T-cell (primary cell): Measurements from ENCODE around the gene RRP8. TPM values are rescaled to one million over a fixed set of nuclear protein-coding genes. Genes with fewer than 3 reads are reported as not detected.

Source experiments
- ATAC-seq, 4 experiments: fragments of 200-7000 bp in 3 of 4; fragments of 150-1000 bp in 1 of 4; cut with Tn5 transposase; replicated peaks in 1 of 4; 1 replicate in 3 of 4; 2 replicates in 1 of 4; pipeline ENCODE4 v1.10.0; 2021; ENCODE audit warnings: moderate library complexity in 3 of 4, mild to moderate bottlenecking in 2 of 4, moderate number of reproducible peaks in 1 of 4
- CTCF ChIA-PET, 2 donors: fragments of 300-600 bp; sonication (Branson Sonifier 250); formaldehyde crosslinking; loops; one replicate each; lab custom pipeline; 2022; ENCODE audit warnings: antibody characterized with exemption in 2 of 2; lab: Charles Lee
- POLR2A ChIA-PET, 2 donors: fragments of 300-600 bp; sonication (Branson Sonifier 250); formaldehyde crosslinking; loops; one replicate each; lab custom pipeline; 2022; ENCODE audit warnings: antibody characterized with exemption in 2 of 2; lab: Charles Lee
- DNase-seq, 35 experiments: peaks; one replicate each; pipeline versions ENCODE4 v3.0.0 to v3.0.0-alpha.2; 2013 to 2023
- H3K27ac ChIP-seq: one replicate; pipeline ENCODE4 v1.5.1; 2013; ENCODE audit warnings: low read length
- H3K27me3 ChIP-seq, 2 experiments: replicated peaks in 1 of 2; 1 replicate in 1 of 2; 2 replicates in 1 of 2; pipeline versions ENCODE4 v1.6.1 to v1.7.0; 2013; ENCODE audit warnings: low read length in 1 of 2, mixed read lengths in 1 of 2; ENCODE audit not compliant: control insufficient read depth in 2 of 2, insufficient read depth in 2 of 2; ENCODE audit errors: extremely low read depth in 1 of 2
- H3K36me3 ChIP-seq, 2 donors: 1 replicate in 1 of 2; 2 replicates in 1 of 2; pipeline versions ENCODE4 v1.6.1 to v1.7.0; 2013; ENCODE audit warnings: low read length in 1 of 2; ENCODE audit not compliant: control insufficient read depth in 2 of 2, insufficient read depth in 1 of 2; ENCODE audit errors: extremely low read depth in 1 of 2
- H3K4me1 ChIP-seq, 2 experiments: 1 replicate in 1 of 2; 2 replicates in 1 of 2; pipeline versions ENCODE4 v1.6.1 to v1.7.0; 2013; ENCODE audit warnings: low read length in 2 of 2, mixed read lengths in 1 of 2; ENCODE audit not compliant: insufficient read depth in 2 of 2, control insufficient read depth in 1 of 2; ENCODE audit errors: extremely low read depth in 1 of 2
- H3K4me3 ChIP-seq, 2 donors: 1 replicate in 1 of 2; 2 replicates in 1 of 2; pipeline versions ENCODE4 v1.5.1 to v1.7.0; 2013; ENCODE audit warnings: mild to moderate bottlenecking in 2 of 2, low read length in 1 of 2, moderate library complexity in 1 of 2; ENCODE audit not compliant: control insufficient read depth in 1 of 2; ENCODE audit errors: extremely low read depth in 1 of 2
- H3K9me3 ChIP-seq: 2 replicates; pipeline ENCODE4 v1.7.0; 2013
- H3K27ac Mint-ChIP-seq, 2 donors: one replicate each; pipeline ENCODE4 v1.8.0; 2020 to 2021; ENCODE audit warnings: mild to moderate bottlenecking in 2 of 2, mixed read lengths in 2 of 2
- H3K27me3 Mint-ChIP-seq, 2 donors: one replicate each; pipeline ENCODE4 v1.8.0; 2021 to 2022; ENCODE audit warnings: mixed read lengths in 2 of 2
- H3K36me3 Mint-ChIP-seq: one replicate; pipeline ENCODE4 v1.8.0; 2021; ENCODE audit warnings: mixed read lengths
- H3K4me1 Mint-ChIP-seq, 3 donors: one replicate each; pipeline ENCODE4 v1.8.0; 2020 to 2022; ENCODE audit warnings: mixed read lengths in 3 of 3, mild to moderate bottlenecking in 1 of 3
- H3K4me3 Mint-ChIP-seq, 3 donors: one replicate each; pipeline ENCODE4 v1.8.0; 2020 to 2022; ENCODE audit warnings: mild to moderate bottlenecking in 3 of 3, mixed read lengths in 3 of 3, moderate library complexity in 3 of 3
- H3K9me3 Mint-ChIP-seq, 3 donors: one replicate each; pipeline ENCODE4 v1.8.0; 2020 to 2022; ENCODE audit warnings: mixed read lengths in 3 of 3
- WGBS: methylation state at CpG from one replicate; pipeline ENCODE4 v1.1.5; 2013; ENCODE audit warnings: missing lambda C conversion rate; ENCODE audit not compliant: insufficient coverage; 5-methylcytosine and 5-hydroxymethylcytosine counted together
- total RNA-seq, 35 experiments: library from RNA in 6 of 35; stranded (reverse) in 6 of 35; fragments of 120-200 nt in 1 of 35; gene quantifications; one replicate each; pipeline versions ENCODE4 v1.2.1 to v1.2.4 and lab custom pipeline; 2013 to 2026

The RRP8 gene
- total RNA-seq, 5 donors from 2014 or later (not counting 1 experiment from before 2014, with no cell fraction given): 24.5 to 35.5 (median 32.2) TPM

DNA sequence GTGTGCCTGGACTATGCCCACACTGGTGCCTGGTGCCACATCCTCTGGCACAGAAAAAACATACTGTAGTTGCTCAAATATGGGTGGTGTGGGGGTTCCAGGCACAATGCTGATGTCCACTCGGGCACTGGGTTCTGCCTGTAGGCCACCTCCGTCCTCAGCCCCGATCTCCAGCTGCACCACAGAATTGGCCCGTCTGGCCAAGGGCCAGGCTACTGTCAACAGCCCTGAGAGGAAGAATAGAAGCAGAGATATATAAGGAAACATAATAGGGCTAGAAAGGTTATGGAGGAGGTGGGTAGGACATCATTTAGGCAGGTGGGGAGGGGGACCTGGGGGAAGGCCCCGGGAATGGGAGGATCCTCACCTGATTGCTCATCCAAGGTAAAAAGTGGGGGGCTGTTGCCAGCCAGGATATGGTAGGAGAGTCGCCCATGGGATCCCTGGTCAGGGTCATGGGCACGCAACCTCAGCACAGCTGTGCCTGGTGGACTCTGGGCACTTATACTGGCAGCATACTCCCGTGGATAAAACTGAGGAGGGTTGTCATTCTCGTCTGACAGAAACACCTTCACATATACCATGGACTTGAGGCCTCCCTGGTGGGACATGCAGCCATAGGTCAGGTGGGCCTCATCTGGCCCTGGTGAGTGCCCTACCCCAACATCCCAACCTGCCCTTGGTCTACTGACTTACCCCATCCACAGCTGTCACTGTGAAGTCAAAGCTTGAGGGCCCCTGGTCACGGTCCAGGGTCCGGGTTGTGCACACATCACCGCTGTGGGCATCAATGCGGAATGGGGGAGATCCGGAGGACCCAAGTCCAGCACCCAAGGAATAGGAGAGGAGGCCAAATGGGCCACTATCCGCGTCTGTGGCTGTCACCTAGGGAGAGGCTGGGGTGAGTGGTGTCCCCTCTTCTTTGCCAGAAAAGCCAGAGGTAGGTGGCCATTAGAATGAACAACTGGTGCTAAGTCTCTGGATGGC is 30.3 kb upstream of the RRP8 start:
- H3K27me3 Mint-ChIP-seq: no peaks in the 10 kb centered on the region
- no peak for DNase-seq
- H3K4me3 Mint-ChIP-seq: no peak overlapping the region
- no peaks in the 10 kb centered on the region for H3K4me1 ChIP-seq
- peaks cover 6% of the 10 kb centered on the region for H3K36me3 Mint-ChIP-seq
- 93% methylated on average over 13 of the region's 16 CpGs for WGBS
- peaks cover 0 to 3% (median 0%) of the 10 kb centered on the region in 3 donors for H3K4me1 Mint-ChIP-seq
- H3K9me3 Mint-ChIP-seq: no peaks in the 10 kb centered on the region
- ChIA-PET CTCF (no interaction called here), POLR2A (no interaction called here)
- no peak overlapping the region for H3K27ac ChIP-seq
- H3K36me3 ChIP-seq: peaks cover 0 to 5% of the 10 kb centered on the region in 2 donors
- no peak overlapping the region for H3K4me3 ChIP-seq
- H3K9me3 ChIP-seq: no peaks in the 10 kb centered on the region
- H3K27ac Mint-ChIP-seq: peak overlapping the region in 1 of 2 donors; percentile 28
- H3K27me3 ChIP-seq: no peaks in the 10 kb centered on the region
- no peak for ATAC-seq

DNA sequence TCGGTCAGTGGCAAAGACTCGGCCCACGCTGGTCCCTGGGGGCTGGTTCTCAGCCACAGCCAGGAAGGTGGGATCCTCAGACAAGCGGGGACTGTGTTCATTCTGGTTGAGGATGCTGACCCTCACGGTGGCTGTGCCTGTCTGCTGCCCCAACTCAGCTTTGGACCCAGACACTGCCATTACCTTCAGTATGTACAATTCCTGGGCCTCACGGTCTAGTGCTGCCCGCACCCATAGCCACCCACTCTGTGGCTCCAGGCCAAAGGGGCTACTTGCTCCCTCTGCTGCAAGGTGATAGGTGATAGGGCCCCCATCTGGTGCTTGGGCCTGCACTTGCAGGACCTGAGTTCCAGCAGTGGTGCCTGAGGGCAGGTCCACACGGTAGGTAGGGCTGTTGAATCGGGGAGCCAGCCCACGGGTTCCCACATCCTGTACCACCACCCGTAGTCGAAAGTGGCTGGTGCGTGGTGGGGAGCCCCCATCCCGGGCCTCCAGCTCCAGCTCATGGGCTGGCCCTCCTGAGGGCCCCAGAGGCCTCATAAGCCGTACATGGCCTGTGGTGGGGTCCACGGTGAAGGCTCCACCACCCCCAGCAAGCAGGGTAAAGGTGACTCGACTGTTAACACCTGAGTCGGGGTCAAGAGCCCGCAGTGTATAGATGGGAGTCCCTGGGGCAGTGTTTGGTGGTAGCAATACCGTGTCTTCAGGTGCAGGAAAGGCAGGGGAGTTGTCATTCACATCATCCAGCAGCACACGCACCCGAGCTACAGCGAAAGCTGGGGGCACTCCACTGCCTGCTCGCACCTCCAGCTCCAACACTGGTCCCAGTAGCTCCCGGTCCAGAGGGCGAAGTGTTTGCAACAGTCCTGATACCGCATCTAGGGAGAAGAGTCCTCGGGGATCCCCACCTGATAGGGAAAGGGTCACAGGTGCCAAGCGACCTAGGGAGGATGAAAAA is 29.0 kb upstream of the RRP8 start:
- Mint-ChIP-seq H3K36me3 (peaks cover 6% of the 10 kb centered on the region), H3K9me3 (no peaks in the 10 kb centered on the region), H3K27me3 (no peaks in the 10 kb centered on the region), H3K27ac (no peak overlapping the region), H3K4me1 (peaks cover 10 to 13% (median 12%) of the 10 kb centered on the region in 3 donors), H3K4me3 (no peak overlapping the region)
- CTCF ChIA-PET: no interaction called here
- Histone ChIP-seq H3K9me3 (no peaks in the 10 kb centered on the region), H3K36me3 (peaks cover 0 to 5% of the 10 kb centered on the region in 2 donors), H3K27me3 (no peaks in the 10 kb centered on the region), H3K4me3 (no peak overlapping the region), H3K27ac (no peak overlapping the region), H3K4me1 (peaks cover 0 to 3% of the 10 kb centered on the region in 2 experiments)
- DNase-seq (no peak), ATAC-seq (no peak)
- POLR2A ChIA-PET: no interaction called here
- 86% methylated on average over 16 of the region's 29 CpGs for WGBS

DNA sequence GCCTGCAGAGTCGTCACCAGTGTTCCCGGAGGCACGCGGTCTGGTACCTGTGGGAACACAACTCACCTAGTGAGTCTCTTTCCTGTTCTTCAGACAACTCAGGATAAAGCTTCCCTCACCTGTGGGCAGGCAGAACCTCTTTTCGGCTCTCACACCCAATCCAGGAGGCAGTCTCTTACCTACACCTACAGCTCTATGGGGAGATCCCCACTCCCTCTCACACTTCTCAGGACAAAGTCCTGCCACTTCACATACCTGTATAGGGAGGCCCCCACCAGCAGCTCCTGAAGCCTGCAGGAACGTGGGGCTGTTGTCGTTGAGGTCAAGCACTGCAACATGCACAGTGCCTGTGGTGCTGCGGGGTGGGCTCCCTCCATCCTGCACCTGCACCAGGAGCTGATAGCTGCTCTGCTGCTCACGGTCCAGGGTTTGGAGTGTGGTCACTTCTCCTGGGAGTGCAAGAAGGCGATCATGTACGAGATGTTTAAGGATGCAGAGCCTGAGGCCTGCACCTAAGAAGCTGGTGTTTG is 28.0 kb upstream of the RRP8 start:
- DNase-seq (no peak), ATAC-seq (no peak)
- Mint-ChIP-seq H3K9me3 (no peaks in the 10 kb centered on the region), H3K4me1 (peaks cover 18 to 23% (median 18%) of the 10 kb centered on the region in 3 donors), H3K27me3 (no peaks in the 10 kb centered on the region), H3K36me3 (peaks cover 6% of the 10 kb centered on the region), H3K4me3 (no peak overlapping the region), H3K27ac (no peak overlapping the region)
- peaks cover 0 to 10% of the 10 kb centered on the region in 2 experiments for H3K4me1 ChIP-seq
- 92% methylated on average over 11 of the region's 11 CpGs for WGBS
- H3K9me3 ChIP-seq: no peaks in the 10 kb centered on the region
- no peak overlapping the region for H3K27ac ChIP-seq
- CTCF ChIA-PET: interaction anchor here in 1 of 2 donors (0.9 kb wide), 1 partner anchor 190 kb away, joined by 3 read pairs; no protein-coding TSS in a partner anchor
- no peaks in the 10 kb centered on the region for H3K27me3 ChIP-seq
- no peak overlapping the region for H3K4me3 ChIP-seq
- POLR2A ChIA-PET: no interaction called here
- H3K36me3 ChIP-seq: peaks cover 0 to 5% of the 10 kb centered on the region in 2 donors

DNA sequence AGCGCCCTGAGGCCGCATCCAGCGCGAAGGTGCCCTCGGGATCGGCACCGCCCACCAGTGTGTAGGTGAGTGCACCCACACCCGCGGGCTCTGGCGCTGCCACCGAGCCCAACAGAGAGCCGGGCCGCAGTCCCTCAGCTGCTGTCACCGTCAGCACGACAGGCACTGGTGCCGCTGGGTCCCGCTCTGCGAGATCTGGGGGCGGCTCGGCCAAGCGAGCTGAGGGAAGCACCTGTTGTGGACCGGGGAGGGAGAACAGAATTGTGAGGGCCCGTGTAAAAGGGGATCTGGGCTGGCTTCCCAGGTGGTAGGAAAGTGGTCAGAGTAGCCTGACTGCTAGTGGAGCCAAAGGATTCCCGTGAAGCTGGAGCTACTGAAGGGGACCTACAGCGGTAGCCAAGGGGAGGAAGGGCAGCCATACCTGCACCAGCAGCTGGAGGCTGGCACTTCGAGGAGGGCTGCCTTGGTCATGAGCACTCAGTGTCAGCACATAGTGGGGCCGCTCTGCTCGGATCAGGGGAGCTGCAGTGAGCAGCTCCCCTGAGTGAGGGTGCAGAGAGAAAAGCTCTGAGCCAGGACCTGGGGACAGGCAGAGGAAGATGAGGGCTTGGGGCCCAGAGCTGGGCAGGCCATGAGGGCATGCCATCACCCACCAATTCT is 27.3 kb upstream of the RRP8 start:
- 97% methylated on average over 27 of the region's 28 CpGs for WGBS
- peaks cover 21 to 24% (median 21%) of the 10 kb centered on the region in 3 donors for H3K4me1 Mint-ChIP-seq
- Histone ChIP-seq H3K4me1 (peaks cover 0 to 10% of the 10 kb centered on the region in 2 experiments), H3K36me3 (peaks cover 3 to 9% of the 10 kb centered on the region in 2 donors), H3K27ac (no peak overlapping the region), H3K9me3 (no peaks in the 10 kb centered on the region), H3K27me3 (no peaks in the 10 kb centered on the region), H3K4me3 (no peak overlapping the region)
- peaks cover 6% of the 10 kb centered on the region for H3K36me3 Mint-ChIP-seq
- no peak overlapping the region for H3K27ac Mint-ChIP-seq
- ATAC-seq: no peak
- ChIA-PET CTCF (interaction anchor here in 1 of 2 donors (0.9 kb wide), 1 partner anchor 189 kb away, joined by 3 read pairs; no protein-coding TSS in a partner anchor), POLR2A (no interaction called here)
- no peak for DNase-seq
- no peaks in the 10 kb centered on the region for H3K9me3 Mint-ChIP-seq
- no peak overlapping the region for H3K4me3 Mint-ChIP-seq
- no peaks in the 10 kb centered on the region for H3K27me3 Mint-ChIP-seq

DNA sequence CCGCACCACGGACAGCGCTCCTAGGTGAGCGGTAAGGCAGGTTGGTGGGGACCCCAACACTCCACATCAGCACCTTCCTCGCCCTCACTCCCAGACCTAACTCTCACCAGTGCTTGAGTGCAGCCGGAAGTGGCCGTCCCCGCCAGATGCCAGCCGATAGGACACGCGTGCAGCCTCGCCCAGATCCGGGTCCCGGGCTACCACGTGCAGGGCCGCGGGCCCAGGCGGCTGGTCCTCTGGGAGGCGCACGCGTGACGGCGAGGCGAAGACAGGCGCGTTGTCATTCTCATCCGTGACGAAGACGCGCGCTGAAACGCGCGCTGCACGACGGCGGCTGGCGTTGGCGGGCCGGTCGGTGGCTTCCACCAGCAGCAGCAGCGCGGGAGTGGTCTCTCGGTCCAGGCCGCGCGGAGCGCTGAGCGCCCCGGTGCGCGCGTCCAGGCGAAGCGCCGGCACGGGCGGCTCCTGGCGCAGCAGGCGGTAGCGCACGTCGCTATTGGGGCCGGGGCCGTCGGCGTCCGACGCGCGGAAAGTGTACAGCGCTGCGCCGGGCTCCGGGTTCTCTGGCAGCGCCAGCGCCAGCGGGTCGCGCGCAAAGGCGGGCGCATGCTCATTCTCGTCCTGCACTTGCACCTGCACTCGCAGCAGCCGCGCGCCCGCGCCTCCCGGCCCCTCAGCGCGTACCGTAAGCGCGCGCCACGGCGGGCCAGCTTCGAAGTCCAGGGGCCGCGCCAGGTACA is 26.6 kb upstream of the RRP8 start:
- Histone ChIP-seq H3K4me3 (no peak overlapping the region), H3K9me3 (no peaks in the 10 kb centered on the region), H3K4me1 (peaks cover 0 to 10% of the 10 kb centered on the region in 2 experiments), H3K36me3 (peaks cover 8 to 9% of the 10 kb centered on the region in 2 donors), H3K27ac (no peak overlapping the region), H3K27me3 (no peaks in the 10 kb centered on the region)
- Mint-ChIP-seq H3K27me3 (no peaks in the 10 kb centered on the region), H3K4me3 (no peak overlapping the region), H3K36me3 (peaks cover 6% of the 10 kb centered on the region), H3K9me3 (no peaks in the 10 kb centered on the region), H3K27ac (no peak overlapping the region), H3K4me1 (peaks cover 21 to 24% (median 21%) of the 10 kb centered on the region in 3 donors)
- ATAC-seq: no peak
- DNase-seq: no peak
- 98% methylated on average over 99 of the region's 102 CpGs for WGBS
- ChIA-PET CTCF (no interaction called here), POLR2A (no interaction called here)
